SJSA1 (cell line): ENCODE measurements around the gene SLC6A4. TPM values are rescaled to one million over a fixed set of nuclear protein-coding genes. Genes with fewer than 3 reads are reported as not detected.
"Not testable (repeated sequence)": the region's sequence is repeated elsewhere in the genome, so short reads cannot be mapped to it uniquely, and the experiment has no call there.

Experiments
- DNase-seq, 2 experiments: peaks; one replicate each; pipeline ENCODE4 v3.0.0-alpha.2; 2015 to 2020; ENCODE audit warnings: low spot score in 2 of 2, low read depth in 1 of 2
- H3K27ac ChIP-seq: fragments of 250-450 bp; sonication (Bioruptor Pico); 2 replicates; pipeline ENCODE4 v1.5.1; 2020; ENCODE audit warnings: mild to moderate bottlenecking, moderate library complexity
- H3K27me3 ChIP-seq: fragments of 250-450 bp; sonication (Bioruptor Pico); replicated peaks from 2 replicates; pipeline ENCODE4 v1.5.1; 2020; ENCODE audit warnings: mild to moderate bottlenecking, moderate library complexity
- H3K36me3 ChIP-seq: fragments of 250-450 bp; sonication (Bioruptor Pico); 2 replicates; pipeline ENCODE4 v1.5.1; 2020; ENCODE audit warnings: mild to moderate bottlenecking
- H3K4me1 ChIP-seq: fragments of 250-450 bp; sonication (Bioruptor Pico); replicated peaks from 2 replicates; pipeline ENCODE4 v1.6.1; 2021; ENCODE audit warnings: mild to moderate bottlenecking
- H3K4me3 ChIP-seq: fragments of 250-450 bp; sonication (Bioruptor Pico); 2 replicates; pipeline ENCODE4 v1.5.1; 2020; ENCODE audit warnings: mild to moderate bottlenecking
- H3K9me3 ChIP-seq: fragments of 250-450 bp; sonication (Bioruptor Pico); replicated peaks from 2 replicates; pipeline ENCODE4 v1.5.1; 2020; ENCODE audit warnings: mild to moderate bottlenecking
- total RNA-seq: library from RNA; depleted of rRNA; stranded (reverse); fragments of >200 nt; shearing (Covaris generic); gene quantifications from 2 replicates; pipeline ENCODE4 v1.2.3, GENCODE V29; 2014

Gene SLC6A4
- total RNA-seq, 1 experiment from 2014 or later, result not detected

GRCh38 chr17:30234964-30235363 lies 533 bp downstream of the SLC6A4 start:
- peaks cover 10% of the 10 kb centered on the region for H3K4me1 ChIP-seq
- H3K27me3 ChIP-seq, result peaks cover 52% of the 10 kb centered on the region
- H3K27ac ChIP-seq, result no peak overlapping the region
- no peak for DNase-seq
- H3K4me3 ChIP-seq, result no peak overlapping the region
- no peaks in the 10 kb centered on the region for H3K36me3 ChIP-seq
- H3K9me3 ChIP-seq, result no peaks in the 10 kb centered on the region

DNA sequence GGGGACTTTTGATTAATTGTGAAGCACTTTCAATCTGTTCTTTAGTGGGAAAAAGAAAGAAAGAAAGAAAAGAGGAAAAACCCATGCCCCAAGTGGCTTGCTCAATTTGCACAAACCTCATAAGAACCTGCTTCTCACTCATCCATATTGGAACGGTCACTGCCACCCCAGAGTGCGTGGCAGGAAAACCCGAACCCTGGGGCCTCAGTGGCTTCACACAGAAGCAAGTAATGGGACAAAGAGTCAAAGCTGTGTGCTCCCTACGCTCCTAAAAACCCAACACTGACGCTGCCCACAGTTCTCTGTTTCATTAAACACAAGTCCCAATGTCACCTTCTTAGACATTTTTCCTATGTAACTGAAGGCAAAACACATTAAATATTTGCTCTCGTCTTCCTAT lies 1.2 kb downstream of the SLC6A4 start:
- Histone ChIP-seq H3K27me3 (peaks cover 52% of the 10 kb centered on the region), H3K4me1 (peaks cover 10% of the 10 kb centered on the region), H3K9me3 (no peaks in the 10 kb centered on the region), H3K36me3 (no peaks in the 10 kb centered on the region), H3K4me3 (no peak overlapping the region), H3K27ac (no peak overlapping the region)
- no peak for DNase-seq

DNA sequence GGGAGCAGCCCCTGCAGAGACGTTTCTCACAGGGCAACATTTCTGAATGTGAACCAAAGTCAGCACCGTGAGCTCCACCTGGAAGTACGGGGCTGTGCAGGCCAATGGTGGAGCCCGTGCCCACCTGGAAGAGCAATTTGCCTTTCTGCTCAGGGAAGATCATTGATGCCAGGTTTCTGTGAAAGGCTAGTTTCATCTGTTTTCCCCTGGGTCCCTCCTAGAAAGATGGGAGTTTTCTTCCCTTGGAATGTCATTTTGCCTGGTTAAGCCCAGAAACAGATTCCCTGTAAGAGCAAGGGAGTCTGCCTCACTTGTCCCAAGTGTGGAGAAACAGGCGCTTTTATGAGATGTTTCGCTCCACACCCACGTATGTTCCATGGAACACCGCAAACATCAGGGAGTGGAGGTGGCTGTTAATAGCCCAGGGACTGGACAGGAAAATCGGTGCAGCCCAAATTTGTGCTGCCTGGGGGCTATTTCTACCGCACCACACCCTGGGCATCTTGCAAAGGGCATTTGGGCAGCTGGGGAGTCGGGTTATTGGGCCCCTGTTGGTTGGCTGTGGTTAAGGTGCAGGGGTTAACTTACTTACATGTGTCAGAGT lies 2.6 kb downstream of the SLC6A4 start:
- H3K27me3 ChIP-seq, result peaks cover 51% of the 10 kb centered on the region
- H3K27ac ChIP-seq, result no peak overlapping the region
- no peak overlapping the region for H3K4me3 ChIP-seq
- DNase-seq, result no peak
- no peaks in the 10 kb centered on the region for H3K9me3 ChIP-seq
- peaks cover 10% of the 10 kb centered on the region for H3K4me1 ChIP-seq
- H3K36me3 ChIP-seq, result no peaks in the 10 kb centered on the region

DNA sequence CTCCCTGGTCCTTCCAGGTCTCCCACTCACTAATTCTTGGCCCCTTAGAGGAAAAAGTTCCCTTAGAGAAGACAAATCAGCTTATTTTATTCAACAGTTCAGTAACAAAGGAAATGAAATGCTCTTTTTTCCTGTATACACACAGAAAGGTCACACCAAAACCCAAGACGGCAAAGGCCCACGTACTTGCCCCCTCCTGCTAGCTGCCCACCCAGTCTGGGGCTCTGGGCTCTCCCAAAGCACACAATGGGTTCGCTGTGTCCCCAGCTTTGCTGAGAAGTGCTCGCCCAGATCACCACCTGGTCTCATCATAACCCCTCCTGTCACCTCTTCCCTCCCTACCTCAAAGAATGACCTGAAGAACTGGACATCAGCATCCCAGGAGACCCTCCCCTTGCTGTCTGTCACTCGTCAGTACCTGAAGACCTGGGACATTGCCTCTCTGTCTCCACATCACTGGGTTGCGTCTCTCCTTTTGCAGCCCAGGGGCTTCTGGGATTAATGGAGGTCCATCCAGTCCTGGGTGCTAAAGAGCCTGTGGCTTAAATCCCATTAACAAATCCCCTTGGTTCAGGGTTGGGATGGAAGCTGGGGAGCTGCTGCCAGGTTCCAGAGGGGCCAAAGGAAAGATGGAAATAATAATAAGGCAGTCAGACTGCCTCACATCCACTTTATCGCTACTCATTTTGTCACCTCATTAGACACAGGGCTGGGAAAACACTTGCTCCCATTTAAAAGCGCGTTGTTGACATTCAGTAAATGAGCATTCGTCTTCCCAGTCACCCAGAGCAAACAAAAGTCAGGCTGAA lies 3.3 kb downstream of the SLC6A4 start:
- Histone ChIP-seq H3K9me3 (no peaks in the 10 kb centered on the region), H3K27me3 (peaks cover 46% of the 10 kb centered on the region), H3K4me3 (no peak overlapping the region), H3K27ac (no peak overlapping the region), H3K36me3 (no peaks in the 10 kb centered on the region), H3K4me1 (peaks cover 10% of the 10 kb centered on the region)
- DNase-seq, result no peak

- Histone ChIP-seq H3K4me3 (no peak overlapping the region), H3K9me3 (no peaks in the 10 kb centered on the region), H3K36me3 (no peaks in the 10 kb centered on the region), H3K27me3 (peaks cover 34% of the 10 kb centered on the region), H3K27ac (no peak overlapping the region), H3K4me1 (peaks cover 4% of the 10 kb centered on the region)
- DNase-seq, result no peak
Observed at GRCh38 chr17:30230596-30231125, 4.8 kb downstream of the SLC6A4 start.

GRCh38 chr17:30230009-30230408 lies 5.5 kb downstream of the SLC6A4 start:
- H3K36me3 ChIP-seq, H3K4me1 ChIP-seq: not testable (repeated sequence)
- peaks cover 28% of the 10 kb centered on the region for H3K27me3 ChIP-seq

GRCh38 chr17:30229012-30229411 lies 6.5 kb downstream of the SLC6A4 start:
- no peaks in the 10 kb centered on the region for H3K36me3 ChIP-seq
- peaks cover 19% of the 10 kb centered on the region; the same call in 1 of the 2 replicates for H3K27me3 ChIP-seq
- H3K27ac ChIP-seq, result no peak overlapping the region
- DNase-seq, result no peak
- H3K9me3 ChIP-seq, result no peaks in the 10 kb centered on the region
- H3K4me1 ChIP-seq, result no peaks in the 10 kb centered on the region
- H3K4me3 ChIP-seq, result no peak overlapping the region

More at GRCh38 chr17:30230009-30230408, 5.5 kb downstream of the SLC6A4 start:
- not testable (repeated sequence) for H3K4me3 ChIP-seq, H3K27ac ChIP-seq, H3K9me3 ChIP-seq, DNase-seq

GRCh38 chr17:30228011-30228410 lies 7.5 kb downstream of the SLC6A4 start:
- peaks cover 10% of the 10 kb centered on the region; the same call in 1 of the 2 replicates for H3K27me3 ChIP-seq

DNA sequence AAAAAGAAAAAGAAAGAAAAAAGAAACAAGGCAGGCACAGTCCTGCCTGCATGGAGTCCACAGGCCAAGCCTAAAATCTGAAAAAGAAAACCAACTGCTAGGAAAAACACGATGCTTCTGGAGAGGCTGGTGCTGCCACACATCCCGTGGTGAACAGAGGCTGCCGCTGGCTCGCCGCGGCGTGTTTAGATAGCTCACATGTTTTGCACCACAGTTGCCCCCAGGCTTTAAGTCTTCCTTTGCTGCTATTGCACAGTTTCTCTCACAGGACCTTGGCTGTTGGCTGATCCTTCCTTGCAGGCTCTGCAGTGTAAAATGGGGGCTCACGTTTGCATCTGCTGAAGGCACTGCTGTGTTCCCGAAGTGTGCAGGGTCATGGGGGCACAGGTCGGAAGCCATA lies 8.6 kb downstream of the SLC6A4 start:
- Histone ChIP-seq H3K27me3 (peaks cover 4% of the 10 kb centered on the region; the same call in 1 of the 2 replicates), H3K27ac (no peak overlapping the region), H3K36me3 (no peaks in the 10 kb centered on the region), H3K9me3 (no peaks in the 10 kb centered on the region), H3K4me3 (no peak overlapping the region), H3K4me1 (no peaks in the 10 kb centered on the region)
- no peak for DNase-seq

More at GRCh38 chr17:30228011-30228410, 7.5 kb downstream of the SLC6A4 start:
- no peaks in the 10 kb centered on the region for H3K4me1 ChIP-seq
- no peak for DNase-seq
- no peaks in the 10 kb centered on the region for H3K36me3 ChIP-seq
- no peak overlapping the region for H3K27ac ChIP-seq
- H3K4me3 ChIP-seq, result no peak overlapping the region
- H3K9me3 ChIP-seq, result no peaks in the 10 kb centered on the region

- no peak for DNase-seq
- no peak overlapping the region for H3K27ac ChIP-seq
Observed at GRCh38 chr17:30225919-30226553, 9.5 kb downstream of the SLC6A4 start.

DNA sequence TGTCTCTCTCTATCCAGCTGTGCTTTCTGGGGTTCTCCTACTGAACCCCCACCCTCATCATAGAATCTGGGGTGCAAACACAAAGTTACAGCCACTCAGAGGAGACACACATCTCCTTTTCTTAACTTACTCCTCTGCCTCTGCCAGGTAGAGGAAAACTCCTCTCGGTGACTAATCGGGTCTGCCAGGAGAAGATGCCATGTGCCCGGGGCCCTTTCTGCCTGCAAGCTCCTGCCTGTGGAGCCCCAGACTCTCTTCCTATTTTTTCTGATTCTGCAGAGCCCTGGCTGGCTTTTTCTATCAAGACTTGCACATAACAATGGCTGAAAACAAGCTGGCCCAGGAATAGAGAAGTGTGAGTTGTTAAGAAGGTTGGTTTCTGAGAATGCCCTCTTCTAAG lies 10.4 kb downstream of the SLC6A4 start:
- no peaks in the 10 kb centered on the region for H3K9me3 ChIP-seq
- DNase-seq, result no peak
- H3K4me1 ChIP-seq, result no peaks in the 10 kb centered on the region
- H3K36me3 ChIP-seq, result no peaks in the 10 kb centered on the region
- no peak overlapping the region for H3K27ac ChIP-seq
- no peaks in the 10 kb centered on the region for H3K27me3 ChIP-seq
- H3K4me3 ChIP-seq, result no peak overlapping the region

More at GRCh38 chr17:30225919-30226553, 9.5 kb downstream of the SLC6A4 start:
- no peak overlapping the region for H3K4me3 ChIP-seq
- no peaks in the 10 kb centered on the region for H3K9me3 ChIP-seq
- no peaks in the 10 kb centered on the region for H3K27me3 ChIP-seq
- no peaks in the 10 kb centered on the region for H3K36me3 ChIP-seq
- no peaks in the 10 kb centered on the region for H3K4me1 ChIP-seq

DNA sequence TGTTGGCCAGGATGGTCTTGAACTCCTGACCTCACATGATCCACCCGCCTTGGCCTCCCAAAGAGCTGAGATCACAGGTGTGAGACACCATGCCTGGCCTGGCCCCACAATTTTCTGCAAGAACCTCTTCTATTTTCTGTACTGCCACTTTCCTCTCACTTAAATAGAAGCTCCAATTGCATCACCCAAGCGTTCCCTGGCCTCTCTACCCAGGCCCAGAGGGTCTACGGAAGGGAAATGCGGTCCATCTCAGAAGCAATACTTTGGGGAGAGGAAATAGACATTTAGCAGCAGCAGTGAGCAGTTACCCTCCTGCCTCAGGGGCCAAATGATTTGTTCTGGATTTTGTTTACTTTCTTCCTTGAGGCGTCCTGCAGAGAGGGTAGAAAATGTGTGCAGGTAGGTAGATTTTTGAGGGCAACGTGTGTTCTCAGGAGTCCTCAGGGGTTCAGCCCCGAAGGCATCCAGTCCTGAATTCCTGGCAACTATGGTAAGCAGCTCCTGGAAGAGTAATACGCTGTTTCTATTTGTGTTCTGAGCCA lies 11.0 kb downstream of the SLC6A4 start:
- DNase-seq, result no peak
- Histone ChIP-seq H3K4me1 (no peaks in the 10 kb centered on the region), H3K4me3 (no peak overlapping the region), H3K27ac (no peak overlapping the region), H3K27me3 (no peaks in the 10 kb centered on the region), H3K9me3 (no peaks in the 10 kb centered on the region), H3K36me3 (no peaks in the 10 kb centered on the region)

GRCh38 chr17:30222721-30223175 lies 12.7 kb downstream of the SLC6A4 start:
- Histone ChIP-seq H3K36me3 (no peaks in the 10 kb centered on the region), H3K9me3 (no peaks in the 10 kb centered on the region), H3K4me3 (no peak overlapping the region), H3K27me3 (no peaks in the 10 kb centered on the region), H3K4me1 (no peaks in the 10 kb centered on the region), H3K27ac (no peak overlapping the region)
- DNase-seq, result no peak
